GM13977 (cell line): ENCODE results near the gene AQP12B.

ENCODE experiments used
- DNase-seq: peaks from one replicate; pipeline ENCODE4 v3.0.0; 2012; ENCODE audit warnings: low spot score
- in situ Hi-C: fragments of 300-500 bp; cut with MboI; formaldehyde crosslinking; loops from one replicate; pipeline ENCODE4 v1.12.0; 2022; ENCODE audit warnings: low sequenced_read_pairs, low pct_unique_long_range_greater_than_20kb, mixed read lengths, inconsistent platforms; ENCODE audit not compliant: unreplicated experiment
- TF ChIP-seq, protein P1 (sequence below): IDR thresholded peaks from 2 replicates; pipeline ENCODE4 v1.5.1; 2012; ENCODE audit warnings: mild to moderate bottlenecking, control low read depth; ENCODE audit not compliant: insufficient read depth; ENCODE audit errors: extremely low read depth, missing control alignments

The AQP12B gene

GRCh38 chr2:240630771-240631547 lies 51.7 kb downstream of the AQP12B start:
- DNase-seq: no peak
- TF ChIP-seq, protein P1, sequence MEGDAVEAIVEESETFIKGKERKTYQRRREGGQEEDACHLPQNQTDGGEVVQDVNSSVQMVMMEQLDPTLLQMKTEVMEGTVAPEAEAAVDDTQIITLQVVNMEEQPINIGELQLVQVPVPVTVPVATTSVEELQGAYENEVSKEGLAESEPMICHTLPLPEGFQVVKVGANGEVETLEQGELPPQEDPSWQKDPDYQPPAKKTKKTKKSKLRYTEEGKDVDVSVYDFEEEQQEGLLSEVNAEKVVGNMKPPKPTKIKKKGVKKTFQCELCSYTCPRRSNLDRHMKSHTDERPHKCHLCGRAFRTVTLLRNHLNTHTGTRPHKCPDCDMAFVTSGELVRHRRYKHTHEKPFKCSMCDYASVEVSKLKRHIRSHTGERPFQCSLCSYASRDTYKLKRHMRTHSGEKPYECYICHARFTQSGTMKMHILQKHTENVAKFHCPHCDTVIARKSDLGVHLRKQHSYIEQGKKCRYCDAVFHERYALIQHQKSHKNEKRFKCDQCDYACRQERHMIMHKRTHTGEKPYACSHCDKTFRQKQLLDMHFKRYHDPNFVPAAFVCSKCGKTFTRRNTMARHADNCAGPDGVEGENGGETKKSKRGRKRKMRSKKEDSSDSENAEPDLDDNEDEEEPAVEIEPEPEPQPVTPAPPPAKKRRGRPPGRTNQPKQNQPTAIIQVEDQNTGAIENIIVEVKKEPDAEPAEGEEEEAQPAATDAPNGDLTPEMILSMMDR: no peak
- in situ Hi-C loops: no loop called here

DNA sequence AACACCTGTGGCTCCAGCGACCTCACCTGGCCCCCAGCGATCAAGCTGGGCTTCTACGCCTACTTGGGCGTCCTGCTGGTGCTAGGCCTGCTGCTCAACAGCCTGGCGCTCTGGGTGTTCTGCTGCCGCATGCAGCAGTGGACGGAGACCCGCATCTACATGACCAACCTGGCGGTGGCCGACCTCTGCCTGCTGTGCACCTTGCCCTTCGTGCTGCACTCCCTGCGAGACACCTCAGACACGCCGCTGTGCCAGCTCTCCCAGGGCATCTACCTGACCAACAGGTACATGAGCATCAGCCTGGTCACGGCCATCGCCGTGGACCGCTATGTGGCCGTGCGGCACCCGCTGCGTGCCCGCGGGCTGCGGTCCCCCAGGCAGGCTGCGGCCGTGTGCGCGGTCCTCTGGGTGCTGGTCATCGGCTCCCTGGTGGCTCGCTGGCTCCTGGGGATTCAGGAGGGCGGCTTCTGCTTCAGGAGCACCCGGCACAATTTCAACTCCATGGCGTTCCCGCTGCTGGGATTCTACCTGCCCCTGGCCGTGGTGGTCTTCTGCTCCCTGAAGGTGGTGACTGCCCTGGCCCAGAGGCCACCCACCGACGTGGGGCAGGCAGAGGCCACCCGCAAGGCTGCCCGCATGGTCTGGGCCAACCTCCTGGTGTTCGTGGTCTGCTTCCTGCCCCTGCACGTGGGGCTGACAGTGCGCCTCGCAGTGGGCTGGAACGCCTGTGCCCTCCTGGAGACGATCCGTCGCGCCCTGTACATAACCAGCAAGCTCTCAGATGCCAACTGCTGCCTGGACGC lies 52.5 kb downstream of the AQP12B start:
- TF ChIP-seq, protein P1: no peak
- no peak for DNase-seq
- in situ Hi-C loops: no loop called here

DNA sequence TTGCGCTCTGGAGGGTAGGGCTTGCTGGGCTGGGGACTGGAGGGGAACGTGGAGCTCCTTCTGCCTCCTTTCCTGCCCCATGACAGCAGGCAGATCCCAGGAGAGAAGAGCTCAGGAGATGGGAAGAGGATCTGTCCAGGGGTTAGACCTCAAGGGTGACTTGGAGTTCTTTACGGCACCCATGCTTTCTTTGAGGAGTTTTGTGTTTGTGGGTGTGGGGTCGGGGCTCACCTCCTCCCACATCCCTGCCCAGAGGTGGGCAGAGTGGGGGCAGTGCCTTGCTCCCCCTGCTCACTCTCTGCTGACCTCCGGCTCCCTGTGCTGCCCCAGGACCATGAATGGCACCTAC lies 53.1 kb downstream of the AQP12B start:
- DNase-seq: no peak
- TF ChIP-seq, protein P1: no peak
- in situ Hi-C loops: no loop called here

DNA sequence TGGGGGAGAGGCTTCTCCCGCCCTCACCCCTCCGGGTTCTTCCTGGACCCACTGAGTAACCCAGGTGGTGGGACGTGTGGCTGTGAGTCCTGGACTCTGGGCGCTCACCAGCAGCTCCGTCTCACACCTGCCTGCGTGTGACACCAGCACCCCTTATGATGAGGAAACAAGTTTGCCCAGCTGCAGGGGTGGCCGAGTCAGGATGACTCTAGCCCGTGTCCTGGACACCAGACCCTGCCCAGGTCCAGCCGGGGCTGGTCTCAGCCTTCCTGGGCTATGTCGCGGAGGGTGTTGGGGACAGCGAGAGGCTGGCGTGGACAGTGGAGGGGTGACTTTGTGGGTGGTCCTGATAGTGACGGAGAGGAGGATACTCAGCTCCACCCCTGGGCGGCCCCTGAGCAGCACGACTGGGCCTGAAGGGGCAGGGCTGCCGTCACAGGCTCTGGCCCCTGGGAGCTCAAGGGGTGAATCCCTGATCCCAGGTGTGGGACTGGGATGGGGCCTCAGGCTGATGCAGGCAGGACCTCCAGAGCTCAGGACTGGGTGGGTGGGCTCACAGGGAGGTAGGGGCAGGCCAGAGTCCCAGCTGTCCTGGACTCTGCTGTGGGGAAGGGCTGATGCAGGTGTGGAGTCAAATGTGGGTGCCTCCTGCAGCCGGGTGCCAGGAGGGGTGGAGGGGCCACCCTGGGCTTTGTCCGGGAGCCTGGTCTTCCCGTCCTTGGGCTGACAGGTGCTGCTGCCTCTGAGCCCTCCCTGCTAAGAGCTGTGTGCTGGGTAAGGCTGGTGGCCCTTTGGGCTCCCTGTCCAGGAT lies 53.7 kb downstream of the AQP12B start:
- no peak for DNase-seq
- in situ Hi-C loops: no loop called here
- TF ChIP-seq, protein P1: no peak

DNA sequence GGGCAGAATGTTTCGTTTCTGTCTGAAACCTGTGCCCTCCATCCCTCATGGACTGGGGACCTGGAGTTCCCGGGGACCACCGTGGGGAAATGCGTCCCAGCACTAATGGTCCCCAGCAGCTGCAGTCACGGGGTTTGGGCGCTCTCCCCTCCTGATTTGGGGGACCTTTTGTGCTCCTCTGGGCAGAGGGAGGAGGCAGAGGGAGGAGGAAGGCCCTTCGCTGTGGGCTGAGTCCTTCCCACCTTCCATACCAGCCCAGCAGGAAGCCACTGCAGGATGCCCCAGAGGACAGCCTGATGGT lies 54.2 kb downstream of the AQP12B start:
- no peak for DNase-seq
- in situ Hi-C loops: no loop called here
- TF ChIP-seq, protein P1: no peak

GRCh38 chr2:240627736-240628506 lies 54.8 kb downstream of the AQP12B start:
- TF ChIP-seq, protein P1: no peak
- in situ Hi-C loops: no loop called here
- DNase-seq: no peak
